Measurements from ENCODE around the gene MBTD1.

DNA sequence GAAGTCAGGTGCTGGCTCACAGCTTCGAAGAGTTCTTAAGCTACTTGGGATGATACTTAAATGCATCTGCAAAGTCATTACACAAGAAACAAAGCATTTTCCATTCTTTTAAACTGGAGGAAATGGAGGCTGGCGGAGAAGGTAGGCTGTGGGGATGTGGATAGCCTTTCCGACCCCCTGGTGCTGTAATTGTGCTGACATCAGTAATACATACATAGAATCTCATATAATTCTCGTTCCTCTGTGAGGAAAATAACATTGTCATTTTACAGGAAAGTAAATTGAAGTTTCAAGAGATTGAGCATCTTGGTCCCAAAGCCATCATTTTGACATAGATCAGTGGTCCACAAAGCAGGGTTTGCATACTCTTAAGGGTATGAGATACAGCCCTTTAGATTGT is 40.0 kb upstream of the MBTD1 start:
- TF ChIP-seq, protein P1, sequence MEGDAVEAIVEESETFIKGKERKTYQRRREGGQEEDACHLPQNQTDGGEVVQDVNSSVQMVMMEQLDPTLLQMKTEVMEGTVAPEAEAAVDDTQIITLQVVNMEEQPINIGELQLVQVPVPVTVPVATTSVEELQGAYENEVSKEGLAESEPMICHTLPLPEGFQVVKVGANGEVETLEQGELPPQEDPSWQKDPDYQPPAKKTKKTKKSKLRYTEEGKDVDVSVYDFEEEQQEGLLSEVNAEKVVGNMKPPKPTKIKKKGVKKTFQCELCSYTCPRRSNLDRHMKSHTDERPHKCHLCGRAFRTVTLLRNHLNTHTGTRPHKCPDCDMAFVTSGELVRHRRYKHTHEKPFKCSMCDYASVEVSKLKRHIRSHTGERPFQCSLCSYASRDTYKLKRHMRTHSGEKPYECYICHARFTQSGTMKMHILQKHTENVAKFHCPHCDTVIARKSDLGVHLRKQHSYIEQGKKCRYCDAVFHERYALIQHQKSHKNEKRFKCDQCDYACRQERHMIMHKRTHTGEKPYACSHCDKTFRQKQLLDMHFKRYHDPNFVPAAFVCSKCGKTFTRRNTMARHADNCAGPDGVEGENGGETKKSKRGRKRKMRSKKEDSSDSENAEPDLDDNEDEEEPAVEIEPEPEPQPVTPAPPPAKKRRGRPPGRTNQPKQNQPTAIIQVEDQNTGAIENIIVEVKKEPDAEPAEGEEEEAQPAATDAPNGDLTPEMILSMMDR (IDR thresholded peaks at IDR 0.05 in 4 of 5, conservative IDR thresholded peaks at IDR 0.05 in 1 of 5), result no peak
- TF ChIP-seq POLR2A (IDR thresholded peaks at IDR 0.05), result no peak

Data from gastrocnemius medialis (tissue), 4 donors.